NCI-H2171 treated with DMSO at 0.1 percent for 48 hours (cell line): ENCODE measurements around the gene DIS3L2.

ENCODE experiments used
- DNase-seq: peaks from one replicate; lab custom pipeline; 2025; lab: John Stamatoyannopoulos, UW

Gene DIS3L2

DNA sequence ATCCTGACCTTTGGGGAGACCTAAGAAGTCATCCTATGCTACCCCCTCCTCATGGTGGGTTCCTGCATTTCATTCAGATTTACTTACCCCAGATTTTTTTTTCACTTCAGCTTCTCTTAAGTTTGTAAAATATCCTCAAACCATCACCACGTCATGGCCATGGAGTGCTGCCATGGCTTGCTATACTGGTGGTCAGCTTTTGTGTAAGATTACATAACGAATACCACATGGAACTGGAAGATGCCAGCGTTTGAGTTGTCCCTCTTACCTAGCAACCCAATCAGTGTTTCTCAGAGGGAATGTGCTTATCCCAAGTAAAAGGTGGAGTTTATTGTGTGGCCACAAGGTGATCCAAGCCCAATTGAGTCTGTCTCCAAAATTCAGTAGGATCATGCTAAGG is 268.4 kb downstream of the DIS3L2 start:
- no peak for DNase-seq

DNA sequence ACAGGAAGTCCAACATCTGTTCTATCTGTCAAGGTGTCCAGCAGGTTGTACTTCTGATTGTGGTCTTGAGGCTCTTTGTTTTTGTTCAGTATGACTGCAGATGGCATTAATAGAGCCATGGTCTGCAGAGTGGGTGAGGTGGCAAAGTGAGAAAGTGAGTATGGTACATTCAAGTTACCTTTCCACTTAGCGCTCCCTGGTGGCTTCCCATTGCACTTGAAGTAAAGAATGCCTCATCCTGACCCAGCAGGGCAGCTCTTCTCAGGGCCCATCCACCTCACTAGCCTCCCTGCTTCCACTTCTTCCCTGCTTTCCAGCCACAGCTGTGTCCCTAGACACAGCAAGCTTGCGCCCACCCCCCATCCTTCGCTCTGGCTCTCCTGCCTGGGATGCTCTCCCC is 269.0 kb downstream of the DIS3L2 start:
- DNase-seq = no peak

DNA sequence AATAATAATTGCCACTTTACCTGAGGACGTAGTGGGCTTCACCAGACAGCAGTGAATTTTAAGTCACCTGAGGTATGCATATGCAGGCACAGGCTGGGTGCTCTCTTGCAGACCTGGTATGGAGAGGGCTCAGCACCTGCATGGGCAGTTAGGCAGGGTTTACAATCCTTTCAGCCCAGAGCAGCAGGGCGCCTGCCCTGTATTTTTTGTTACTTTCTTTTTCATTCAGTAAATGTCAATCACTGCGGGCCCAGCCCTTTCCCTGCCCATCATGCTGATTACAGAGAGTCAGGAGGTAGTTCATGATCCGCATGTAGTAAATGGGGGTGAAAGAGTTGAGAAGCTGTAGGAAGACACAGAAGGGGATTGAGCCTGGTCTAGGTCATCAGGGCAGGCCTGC is 270.0 kb downstream of the DIS3L2 start:
- DNase-seq = no peak

DNA sequence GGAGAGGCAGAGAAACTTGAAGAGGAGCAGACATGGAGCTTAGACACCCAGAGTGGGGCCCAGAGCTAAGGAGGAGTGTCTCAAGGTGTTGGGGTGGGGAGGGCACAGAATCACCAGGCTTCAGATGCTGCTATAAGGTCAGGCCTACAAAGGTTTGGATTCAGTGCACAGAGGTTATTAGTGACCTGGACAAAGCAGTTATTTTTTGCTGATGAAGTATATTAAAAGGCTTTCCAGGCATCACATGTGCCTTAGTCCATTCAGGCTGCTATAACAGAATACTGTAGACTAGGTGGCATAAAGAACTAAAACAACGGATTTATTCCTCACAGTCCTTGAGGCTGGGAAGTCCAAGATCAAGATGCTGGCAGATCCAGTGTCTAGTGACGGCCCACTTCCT is 271.4 kb downstream of the DIS3L2 start:
- DNase-seq = no peak

DNA sequence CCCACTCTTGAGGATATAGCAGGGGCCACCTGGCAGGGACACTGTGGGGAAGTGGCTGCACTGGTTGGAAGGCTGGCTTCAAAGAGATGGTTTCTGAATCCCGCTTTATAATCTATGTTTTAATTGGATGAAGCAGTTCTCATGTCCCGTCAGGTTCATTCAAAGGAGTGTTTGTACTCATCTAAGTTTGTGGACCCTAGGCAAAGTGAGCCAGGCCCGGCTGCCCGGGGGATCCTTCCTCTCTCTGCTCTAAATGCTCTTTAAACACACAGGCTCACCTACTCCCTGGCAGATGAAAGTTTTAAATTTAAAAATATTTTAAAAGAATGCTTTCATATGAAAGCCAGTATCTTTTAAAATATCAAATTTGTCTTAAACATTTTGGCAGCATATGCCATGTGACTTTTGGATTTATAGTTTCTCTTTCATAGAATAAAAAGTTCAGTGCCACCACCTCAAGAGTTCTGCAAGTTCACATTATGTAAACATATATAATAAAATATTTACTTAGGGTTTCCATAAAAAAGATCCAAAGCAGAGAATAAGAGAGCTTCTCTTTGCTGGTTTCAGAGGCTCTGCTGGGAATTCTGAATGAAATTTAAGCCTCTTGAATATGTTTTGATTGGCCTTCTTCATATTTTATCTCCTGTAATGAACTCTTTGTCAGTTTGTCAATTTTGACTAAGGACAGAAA is 273.6 kb downstream of the DIS3L2 start:
- peak; percentile 2 for DNase-seq

DNA sequence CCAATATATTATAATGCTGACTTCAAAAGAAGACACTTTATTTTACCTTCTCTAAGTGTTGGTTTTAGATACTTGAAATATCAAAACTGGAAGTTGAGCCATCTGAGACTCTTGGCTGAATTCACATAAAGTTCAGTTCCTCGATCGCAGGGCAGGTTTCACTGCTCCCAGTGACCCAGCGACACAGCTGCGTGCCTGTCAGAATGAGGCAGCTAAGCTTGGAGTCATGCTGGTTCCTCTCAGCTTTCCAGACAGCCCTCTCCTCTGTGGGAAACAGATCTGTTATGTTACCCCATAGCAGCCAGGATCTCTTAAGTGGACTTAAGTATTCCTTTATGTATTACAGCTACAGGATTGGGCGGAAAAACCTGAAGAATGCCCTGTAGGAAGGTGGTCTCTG is 274.2 kb downstream of the DIS3L2 start:
- DNase-seq = peak; percentile 13

DNA sequence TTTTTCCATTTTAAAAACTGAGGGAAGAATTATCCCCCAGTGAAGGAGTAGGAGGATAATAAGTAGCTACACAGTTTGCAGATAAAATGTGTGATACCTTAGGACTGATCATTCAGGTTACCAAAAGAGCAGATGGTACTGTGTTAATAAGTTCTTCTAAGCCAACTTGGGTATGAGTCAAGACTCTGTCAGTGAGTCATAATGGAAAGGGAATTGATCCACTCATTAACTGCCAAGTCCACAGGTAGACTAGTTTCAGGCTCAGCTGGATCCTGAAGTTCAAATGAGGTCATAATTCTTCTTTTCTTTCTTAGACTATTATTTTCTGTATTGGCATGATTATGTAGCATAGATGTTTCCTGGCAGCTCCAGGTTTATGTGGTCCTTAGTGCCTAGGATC is 274.7 kb downstream of the DIS3L2 start:
- DNase-seq = peak; percentile 12

DNA sequence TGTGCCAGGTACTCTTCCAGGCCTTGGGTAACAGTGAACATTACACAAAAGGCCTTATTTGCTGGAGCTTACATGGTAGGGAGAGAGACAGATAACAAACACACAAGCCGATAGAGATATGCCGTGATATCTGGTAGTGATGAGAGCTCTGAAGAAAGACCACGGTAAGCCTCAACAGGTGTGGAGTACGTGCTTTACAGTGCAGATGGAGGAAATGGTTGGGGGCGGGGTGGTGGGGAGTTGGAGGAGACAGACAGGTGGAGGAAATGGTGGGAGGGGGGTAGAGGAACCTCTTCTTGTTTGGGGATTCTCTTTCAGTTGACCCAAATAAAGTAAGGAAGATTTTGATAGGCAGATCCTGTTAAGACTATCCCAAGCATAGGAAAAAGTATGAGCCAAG is 276.0 kb downstream of the DIS3L2 start:
- DNase-seq = no peak

DNA sequence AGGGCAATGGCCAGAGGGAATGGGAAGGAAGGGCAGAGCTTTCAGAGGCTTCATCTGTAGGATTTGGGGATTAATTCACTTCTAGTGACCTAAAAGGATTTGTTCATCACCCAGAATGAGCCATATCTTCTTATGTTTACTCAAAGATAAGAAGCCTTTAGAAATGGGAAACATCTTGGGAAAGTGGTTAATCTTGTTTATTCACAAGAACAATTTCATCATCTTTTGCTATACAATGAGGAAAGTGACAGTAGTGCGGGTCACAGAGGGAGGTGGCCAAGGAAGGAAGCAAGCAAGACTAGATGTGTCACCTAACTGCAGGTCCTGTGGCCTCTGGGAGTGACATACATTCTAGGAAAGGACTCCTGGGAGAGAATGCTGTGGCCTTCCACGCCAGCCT is 276.6 kb downstream of the DIS3L2 start:
- DNase-seq = no peak

DNA sequence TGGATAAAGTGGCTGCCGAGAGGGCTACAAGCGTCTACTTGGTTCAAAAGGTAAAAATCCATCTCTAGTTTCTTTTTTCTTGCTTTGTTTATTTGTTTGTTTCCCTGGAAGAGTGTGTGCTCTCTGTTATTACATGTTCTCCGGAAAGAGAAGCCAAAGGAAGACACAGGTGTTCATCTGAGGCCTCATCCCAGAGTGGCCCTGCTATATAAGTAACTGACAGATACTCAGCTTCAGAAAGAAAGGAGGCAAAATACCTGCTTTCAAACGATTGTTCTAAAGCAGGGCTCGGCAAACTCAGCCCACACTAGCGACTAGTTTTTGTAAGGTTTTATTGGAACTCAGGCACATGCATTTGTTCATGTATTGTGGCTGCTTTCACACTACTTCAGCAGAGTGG is 277.1 kb downstream of the DIS3L2 start:
- DNase-seq = no peak

DNA sequence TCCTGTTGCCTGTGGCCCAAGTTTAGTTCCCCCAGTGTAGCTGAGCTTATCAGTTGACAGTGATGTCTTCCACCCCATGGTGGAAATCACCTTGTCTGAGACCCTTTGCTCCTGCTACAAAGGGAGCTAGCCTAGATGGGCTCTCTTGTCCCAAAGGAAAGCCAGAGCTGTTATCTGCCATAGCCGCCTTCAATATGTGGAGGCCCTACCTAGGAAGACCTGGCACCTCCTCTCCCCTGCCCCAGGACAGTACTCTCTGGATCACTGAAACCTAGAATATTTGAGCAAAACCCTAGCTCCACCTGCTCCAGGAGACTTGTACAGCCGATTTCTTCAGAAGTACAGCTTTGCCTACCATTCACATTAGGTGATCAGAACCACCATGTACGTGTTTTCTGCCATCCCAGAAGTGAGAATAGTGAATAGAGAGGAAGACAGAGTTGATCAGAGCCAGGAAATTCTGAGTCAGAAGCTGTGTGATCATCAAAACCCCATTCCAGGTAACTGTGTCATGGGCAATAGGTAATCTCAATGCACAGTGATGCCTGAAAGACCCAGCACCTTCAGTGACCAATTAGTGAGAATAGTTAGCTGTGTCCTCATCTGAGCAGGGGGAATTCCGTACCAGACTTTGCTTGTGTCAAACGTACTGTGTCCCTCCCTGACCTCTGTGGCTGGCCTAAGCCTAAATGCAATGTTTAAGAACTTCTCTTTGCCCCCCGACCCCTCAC is 278.6 kb downstream of the DIS3L2 start:
- DNase-seq = no peak

DNA sequence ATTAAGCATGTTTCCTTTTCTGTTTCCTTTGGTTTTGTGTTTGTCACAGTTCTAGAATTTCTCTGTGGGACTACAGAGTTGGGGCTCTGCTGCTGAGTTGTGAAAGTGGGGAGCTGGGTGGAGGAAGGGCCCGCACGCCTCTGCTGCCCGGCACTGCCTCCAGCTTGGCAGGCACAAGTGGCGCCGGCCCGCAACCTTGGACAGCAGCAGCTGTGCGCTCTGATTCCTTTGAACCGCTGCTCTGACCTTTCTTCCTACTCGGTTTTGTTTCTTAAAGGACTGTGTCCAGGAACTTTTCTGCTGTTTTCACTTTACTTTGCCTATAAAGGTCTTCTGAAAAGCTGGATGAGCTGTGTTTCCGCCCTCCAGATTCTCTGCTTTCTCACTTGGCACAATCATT is 279.4 kb downstream of the DIS3L2 start:
- DNase-seq = no peak

DNA sequence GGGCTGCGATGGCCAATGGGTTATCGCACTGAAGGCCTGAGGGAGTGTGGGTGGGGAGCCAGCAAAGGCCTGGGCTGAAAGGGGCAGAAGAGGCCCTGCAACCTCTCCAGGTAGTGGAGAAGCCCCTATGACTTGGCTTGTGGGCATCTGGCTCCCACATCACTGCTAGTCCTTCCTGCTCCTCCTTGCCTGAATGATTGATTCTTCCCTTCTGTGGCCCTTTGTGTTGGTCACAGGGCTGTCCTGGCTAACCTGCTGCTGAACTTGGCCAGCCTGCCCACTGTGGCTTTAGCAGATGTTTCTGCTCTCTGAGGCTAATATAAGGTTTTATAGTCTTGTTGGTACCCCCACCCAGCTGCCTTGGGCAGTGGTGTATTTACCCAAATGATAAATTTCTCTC is 280.8 kb downstream of the DIS3L2 start:
- no peak for DNase-seq

DNA sequence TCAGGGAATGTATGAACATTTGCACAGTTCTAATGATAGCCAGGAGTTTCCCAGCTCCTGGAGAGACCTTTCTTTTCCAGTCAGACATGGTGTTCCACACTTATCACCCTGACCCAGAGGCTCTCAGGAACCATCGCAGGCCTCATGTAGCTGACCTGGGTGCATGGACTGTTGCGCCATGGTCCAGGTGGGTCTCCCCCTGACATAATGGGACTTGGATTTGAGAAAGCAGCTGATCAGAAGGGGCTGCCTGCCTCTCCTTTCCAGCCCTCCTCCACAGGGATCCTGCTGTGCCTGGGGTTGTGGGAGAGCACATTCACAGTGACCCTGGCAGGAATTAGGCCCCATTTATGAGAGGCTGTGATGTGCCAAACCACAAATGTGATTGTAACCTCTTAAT is 283.6 kb downstream of the DIS3L2 start:
- DNase-seq = no peak

DNA sequence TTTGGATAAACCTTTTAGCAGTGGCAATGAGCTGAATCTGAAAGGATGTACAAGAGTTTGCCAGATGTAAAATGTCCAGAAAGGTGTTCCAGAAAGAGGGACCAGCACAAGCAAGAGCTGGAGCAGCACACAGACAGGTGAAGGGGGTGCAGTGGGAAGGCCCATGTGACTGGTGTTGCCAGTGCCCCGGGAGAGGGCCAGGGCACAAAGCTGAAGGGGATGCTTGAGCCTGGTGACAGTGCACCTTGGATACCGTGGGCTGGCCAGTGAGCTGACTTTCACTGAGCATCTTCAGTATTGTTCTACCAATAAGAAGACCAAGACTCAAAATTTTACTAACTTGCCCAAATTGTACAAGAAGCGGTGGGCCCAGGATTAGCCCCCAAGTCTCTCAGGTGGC is 284.7 kb downstream of the DIS3L2 start:
- DNase-seq = no peak

DNA sequence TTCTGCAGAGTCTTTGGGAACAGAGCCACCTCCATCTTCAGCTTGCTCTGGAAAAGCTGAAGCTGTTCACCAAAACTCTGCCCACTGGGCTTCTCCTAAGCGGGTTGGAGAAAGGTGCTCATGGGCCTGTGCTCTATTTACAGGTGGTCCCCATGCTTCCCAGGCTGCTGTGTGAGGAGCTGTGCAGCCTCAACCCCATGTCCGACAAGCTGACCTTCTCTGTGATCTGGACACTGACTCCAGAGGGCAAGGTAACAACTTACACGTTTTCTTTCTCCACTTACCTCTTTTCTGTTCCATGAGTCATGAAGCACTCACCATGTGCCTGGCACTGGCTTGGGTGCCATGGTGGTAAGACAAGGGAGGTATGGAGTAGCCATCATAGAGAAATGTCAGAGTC is 287.6 kb downstream of the DIS3L2 start:
- DNase-seq = no peak

DNA sequence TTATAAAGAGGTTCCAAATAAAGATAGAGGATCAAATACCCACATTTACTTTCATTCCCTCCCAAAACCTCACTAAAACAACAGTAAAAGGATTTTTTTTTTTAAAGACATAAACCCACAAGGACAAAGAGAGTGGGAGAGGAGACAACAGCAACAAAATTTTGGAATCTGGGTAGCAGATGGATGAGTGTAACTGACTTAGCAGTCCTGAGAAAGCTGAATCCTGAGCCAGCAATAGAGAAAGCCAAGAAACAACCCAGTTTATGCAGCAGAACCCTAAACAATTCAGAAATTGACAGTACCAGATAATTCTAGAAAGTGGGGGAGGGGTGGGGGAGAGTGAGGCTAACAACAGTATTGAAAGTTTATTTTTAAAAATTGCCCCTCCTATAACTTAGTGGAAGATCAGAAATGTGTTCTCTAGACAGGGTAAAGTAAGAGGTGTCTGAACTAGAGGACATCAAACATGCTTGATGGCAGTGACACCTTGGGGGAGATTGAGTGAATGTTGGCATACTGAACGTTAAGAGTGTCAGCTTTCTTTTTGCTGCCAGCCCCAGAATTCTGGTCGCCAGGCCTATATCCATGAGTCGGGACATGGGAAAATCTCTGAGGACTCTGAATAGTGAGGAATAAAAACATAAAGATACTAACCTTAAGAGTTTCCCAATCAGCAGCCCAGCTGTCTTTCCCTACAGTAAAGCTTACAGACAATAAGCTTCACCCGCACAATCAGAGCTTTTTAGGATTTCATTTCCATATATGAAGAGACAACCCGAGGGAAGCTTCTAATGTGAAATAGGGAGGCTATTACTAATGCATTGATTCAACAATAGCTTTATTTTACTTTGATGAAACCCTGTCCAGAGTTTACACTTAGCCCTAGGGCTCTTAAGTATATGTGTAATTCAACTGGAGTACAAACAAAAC is 289.0 kb downstream of the DIS3L2 start:
- no peak for DNase-seq

DNA sequence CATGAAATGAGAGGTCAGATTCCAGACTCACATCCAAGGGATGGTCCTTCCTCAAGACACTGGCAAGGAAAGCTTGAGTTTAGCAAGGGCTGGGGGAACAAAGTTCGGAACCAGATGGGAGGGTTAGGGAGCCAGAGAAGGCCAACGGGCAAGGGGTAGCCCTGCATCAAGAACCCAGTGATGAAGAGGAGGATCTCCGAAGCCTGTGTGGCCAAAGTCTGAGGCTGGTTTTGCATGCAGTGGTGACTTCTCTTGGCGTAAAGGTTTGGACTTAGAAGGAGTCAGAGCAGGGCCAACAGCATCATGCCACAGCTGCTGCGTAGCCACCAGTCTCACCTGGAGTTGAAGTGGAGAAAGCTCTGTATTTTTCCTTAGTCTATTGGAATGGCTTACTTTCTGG is 293.5 kb downstream of the DIS3L2 start:
- DNase-seq = no peak

DNA sequence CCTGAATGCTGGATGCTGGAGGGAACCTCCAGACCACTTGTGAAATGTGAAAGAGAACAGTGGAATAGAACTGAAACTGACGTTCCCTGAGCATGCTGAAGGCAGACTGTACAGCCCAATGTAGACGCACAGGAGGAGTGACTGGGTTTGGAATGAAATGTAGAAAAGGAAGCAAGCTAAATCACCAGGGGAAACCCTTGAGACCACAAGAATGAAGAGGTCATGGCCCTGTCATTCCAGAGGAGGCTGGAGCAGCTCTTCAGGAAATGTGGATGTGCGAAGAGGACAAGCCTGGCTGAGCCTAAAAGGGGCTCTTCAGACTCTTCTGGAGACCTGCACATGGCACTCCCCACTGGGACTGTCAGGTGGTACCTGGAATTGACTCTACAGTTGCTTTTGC is 298.6 kb downstream of the DIS3L2 start:
- DNase-seq = no peak

DNA sequence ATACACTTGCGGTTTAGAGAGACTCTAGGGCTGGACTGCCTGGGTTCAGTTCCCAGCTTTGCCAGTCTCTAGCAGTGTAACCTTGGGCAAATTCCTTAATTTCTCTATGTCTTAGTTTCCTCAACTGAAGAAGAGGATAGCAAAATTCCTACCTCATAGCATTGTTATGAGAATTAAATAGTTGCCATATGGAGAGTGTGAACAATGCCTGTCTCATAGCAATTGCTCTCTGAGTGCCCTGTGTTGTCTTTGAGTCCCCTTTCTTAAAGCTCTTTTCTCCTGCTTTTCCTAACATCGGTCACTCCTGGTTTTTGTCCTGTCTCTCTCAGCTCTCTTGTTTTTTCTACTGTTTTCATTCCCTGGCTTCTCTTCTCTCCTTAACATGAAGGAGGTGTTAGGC is 300.3 kb downstream of the DIS3L2 start:
- DNase-seq = no peak

DNA sequence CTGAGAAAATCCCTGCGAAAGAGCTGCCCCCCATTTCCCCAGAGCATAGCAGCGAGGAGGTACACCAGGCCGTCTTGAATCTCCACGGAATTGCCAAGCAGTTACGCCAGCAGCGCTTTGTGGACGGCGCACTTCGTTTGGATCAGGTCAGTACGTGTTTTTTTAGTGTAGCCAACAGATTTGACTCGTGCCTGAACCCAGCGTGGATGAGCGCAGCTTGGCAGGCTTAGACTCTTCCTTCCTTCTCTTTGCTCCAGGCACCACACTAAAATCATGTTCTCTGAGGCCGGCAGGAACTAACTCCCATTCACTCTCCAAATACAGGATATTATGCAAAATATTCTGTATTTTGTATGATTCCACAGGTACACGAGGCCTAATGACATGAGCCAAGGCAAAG is 301.8 kb downstream of the DIS3L2 start:
- DNase-seq = no peak

DNA sequence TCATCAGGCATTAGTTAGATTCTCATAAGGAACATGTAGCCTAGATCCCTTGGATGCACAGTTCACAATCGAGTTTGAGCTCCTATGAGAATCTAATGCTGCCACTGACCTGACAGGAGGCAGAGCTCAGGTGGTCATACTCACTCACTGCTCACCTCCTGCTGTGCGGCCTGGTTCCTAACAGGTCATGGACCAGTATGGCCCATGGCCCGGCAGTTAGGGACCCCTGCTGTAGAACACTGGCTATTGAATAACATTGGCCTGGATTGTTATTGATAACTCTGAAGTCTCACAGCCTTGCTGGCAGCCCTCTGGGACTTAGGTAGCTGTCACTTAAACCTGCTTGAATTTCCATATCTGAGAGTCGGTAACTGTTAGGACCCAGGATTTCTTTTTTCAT is 302.6 kb downstream of the DIS3L2 start:
- no peak for DNase-seq

DNA sequence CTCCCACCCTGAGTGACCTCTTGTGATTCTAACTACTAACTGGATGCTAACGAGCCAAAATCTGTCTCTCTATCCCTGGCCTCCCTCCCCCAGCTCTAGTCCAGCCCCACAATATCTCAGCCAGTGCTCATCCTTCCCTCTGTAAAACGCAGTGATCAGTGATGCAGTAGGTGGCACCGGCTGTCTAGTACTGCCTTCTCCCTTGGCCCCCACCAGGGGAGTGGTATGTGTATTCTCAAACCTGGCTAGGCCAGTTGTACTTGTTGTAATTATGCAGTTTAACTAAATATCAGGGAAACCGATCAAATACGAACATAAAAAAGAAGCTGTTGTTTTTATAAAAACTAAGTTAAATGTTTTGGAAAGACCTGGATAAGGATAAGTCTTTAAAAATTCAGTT is 303.8 kb downstream of the DIS3L2 start:
- DNase-seq = no peak
